GM18526 (cell line): ENCODE results near the gene PLA2G2D.

Source experiments
- POLR2A ChIP-seq: IDR thresholded peaks from 3 replicates; pipeline ENCODE4 v1.6.1; 2011; ENCODE audit not compliant: insufficient read length; ENCODE audit errors: extremely low read depth

PLA2G2D gene, protein sequence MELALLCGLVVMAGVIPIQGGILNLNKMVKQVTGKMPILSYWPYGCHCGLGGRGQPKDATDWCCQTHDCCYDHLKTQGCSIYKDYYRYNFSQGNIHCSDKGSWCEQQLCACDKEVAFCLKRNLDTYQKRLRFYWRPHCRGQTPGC

DNA sequence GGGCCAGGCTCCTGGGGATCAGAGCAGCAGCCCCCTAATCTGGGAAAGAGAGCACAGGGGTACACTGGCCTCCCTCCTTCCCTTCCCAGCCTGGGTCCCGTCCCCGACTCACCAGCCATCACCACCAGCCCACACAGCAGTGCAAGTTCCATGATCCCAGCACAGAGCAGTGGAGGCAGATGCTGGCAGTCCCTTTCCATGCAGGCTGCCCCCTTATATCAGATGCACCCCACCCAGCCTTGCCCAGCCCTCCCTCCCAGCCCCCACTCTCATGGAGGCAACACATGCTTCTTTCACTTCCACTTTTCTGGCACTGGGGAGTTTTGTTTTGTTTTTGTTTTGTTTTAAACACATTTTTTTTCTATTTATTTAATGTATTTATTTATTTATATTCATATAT lies at the start of gene PLA2G2D:
Gene PLA2G2D (minus strand): TSS at position 190 of the 400 bp plus-strand sequence. CDS start 38 bp downstream, at position 152.
- no peak for TF ChIP-seq POLR2A

DNA sequence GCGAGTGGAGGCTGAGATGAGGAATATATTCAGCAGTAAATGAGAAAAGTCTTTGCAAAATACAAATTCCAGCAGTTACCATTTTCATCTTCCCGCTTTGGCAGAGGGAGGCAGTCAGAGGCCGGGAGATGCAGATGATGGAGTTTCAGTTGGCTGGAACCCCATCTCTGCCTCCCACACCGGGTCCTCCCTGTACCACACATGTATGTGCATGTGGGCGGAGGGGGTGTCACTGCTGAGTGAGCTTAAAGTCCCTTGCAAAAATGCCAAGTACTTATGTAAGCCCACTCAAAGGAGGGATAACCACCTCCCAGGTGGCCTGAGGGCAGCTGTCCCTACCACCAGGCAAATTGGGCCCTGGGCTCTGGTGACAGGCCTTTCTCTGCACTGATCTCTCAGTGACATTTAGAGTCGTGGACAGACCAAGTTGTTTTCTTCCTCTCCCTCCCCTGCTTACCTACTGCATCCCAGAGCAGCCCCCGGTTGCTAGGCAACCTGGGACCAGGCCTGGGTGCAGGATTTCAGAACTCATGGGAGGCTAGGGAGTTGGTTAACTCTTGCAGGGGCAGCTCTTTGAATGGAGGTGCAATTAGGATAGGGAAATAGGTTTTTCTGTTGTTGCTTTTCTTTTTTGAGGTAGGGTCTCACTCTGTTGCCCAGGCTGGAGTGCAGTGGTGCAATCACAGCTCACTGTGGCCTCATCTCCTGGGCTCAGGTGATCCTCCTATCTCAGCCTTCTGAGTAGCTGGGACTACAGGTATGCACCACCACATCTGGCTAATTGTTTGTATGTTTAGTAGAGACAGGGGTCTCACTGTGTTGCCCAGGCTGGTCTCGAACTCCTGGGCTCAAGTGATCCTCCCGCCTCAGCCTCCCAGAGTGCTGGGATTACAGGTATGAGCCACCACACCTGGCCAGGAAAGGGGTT lies 49.5 kb upstream of the PLA2G2D start:
- no peak for TF ChIP-seq POLR2A

DNA sequence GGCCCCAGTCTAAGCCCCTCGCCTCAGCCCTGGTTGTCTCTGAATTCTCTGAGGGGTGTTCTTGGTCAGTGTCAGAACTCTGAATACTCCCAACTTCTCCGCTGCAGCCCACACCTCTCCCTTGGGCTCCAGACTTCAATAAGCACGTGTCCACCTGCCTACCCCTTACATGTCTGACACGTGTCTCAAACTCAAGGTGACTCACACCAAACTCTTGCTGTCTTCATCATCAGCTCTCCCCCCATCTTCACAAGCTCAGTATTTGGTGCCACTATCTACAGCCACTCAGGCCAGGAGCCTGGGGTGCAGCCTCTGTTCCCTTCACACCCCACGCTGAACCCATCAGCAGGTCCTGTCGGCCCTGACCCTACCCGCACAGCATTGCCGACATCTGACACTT lies 47.8 kb upstream of the PLA2G2D start:
- TF ChIP-seq POLR2A: no peak

DNA sequence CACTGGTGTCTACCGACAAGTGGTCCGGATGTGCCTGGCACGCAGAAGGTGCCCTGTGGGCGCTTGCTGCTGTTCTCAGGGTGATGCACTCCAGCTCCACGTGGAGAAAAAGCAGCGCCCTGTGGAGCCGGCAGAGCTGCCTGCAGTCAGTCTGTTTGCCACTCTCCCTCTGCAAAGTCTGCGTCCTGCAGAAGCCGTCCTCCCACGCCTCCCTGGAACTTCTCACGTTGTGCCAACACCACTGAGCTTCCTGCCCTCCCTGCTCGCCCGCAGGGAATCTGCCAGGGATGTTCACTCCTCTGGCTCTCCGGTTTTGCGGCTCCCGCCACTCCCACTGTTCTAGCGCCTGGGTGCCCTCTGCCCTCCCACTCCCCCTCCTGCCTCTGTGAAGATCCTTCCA lies 46.7 kb upstream of the PLA2G2D start:
- TF ChIP-seq POLR2A: no peak

DNA sequence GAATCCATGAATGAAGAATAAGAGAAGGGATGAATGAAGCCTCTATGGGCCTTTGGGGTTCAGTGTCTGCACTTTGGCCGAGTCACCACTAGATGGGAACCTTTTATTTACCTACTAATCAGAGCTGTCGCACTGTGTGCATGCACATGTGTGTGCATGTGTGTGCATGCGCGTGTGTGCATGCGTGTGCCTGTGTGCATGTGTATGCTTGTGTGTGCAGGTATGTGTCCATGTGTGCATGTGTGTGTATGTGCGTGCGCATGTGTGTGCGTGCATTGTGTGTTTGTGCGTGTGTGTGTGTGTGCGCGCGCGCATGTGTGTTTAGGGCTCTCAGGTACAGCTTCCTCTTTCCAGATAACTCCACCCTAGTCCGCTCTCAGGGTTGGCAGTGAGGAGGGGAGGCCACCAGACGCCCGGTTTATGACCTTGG lies 46.2 kb upstream of the PLA2G2D start:
- no peak for TF ChIP-seq POLR2A

DNA sequence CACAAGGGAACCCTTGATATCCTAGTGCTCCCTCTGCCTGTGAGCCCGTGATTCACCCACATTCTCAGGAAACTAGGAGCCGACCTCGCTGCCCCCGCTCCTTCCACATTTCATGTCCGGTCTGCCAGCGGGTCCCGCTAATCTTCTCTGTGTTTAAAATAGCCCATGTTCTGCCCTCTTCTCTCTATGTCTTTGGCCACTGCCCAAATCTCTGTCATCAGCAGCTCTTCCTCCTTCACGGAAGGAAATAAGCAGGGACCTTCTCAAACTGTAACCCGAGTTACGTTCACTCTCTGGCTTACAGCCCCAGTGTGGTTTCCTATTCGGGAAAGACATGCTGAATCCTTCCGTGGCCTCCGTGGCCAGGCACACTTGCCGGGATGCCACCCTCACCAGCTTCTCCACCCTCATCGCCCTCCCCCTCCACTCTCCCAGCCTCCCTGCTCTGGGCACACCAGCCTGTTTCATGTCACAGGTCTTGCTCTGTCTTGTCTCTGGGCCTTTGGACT lies 45.4 kb upstream of the PLA2G2D start:
- TF ChIP-seq POLR2A: no peak

DNA sequence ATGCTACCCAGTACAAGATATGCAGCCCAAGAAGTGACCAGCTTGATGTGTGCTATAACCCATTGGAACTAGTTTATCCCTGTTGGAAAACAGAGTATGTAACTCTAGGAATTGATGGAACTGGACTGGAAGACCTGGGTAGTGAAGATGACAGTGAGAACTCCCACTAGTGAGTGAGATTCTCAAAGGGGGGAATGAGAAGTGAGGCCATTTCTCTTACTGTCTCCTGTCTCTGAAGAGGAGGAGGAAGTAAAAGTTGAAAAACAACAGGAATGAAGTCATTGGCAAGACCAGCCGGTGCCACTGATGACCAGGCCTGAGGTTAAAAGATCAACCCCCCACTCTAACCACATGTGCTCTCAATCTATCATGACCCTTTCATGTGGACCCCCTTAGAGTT lies 40.7 kb upstream of the PLA2G2D start:
- no peak for TF ChIP-seq POLR2A

DNA sequence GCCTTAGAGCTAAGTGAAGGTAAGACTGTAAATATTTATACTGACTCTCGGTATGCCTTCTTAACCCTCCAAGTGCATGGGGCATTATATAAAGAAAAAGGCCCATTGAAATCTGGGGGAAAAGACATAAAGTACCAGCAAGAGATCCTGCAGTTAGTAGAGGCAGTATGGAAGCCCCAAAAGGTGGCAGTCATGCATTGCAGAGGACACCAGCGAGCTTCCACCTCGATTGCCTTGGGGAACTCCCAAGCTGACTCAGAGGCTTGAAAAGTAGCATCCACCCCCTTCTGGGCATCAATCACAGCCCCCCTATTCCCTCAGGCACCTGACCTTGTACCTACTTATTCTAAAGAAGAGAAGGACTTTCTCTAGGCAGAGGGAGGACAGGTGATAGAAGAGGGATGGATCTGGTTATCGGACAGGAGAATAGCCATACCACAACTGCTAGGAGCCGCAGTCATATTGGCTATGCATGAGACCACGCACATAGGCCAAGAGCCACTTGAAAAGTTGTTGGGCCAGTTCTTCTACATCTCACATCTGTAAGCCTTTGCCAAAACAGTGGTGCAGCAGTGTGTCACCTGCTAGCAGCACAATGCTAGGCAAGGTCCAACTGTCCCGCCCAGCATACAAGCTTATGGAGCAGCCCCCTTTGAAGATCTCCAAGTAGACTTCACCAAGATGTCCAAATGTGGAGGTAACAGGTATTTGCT lies 39.2 kb upstream of the PLA2G2D start:
- TF ChIP-seq POLR2A: no peak

DNA sequence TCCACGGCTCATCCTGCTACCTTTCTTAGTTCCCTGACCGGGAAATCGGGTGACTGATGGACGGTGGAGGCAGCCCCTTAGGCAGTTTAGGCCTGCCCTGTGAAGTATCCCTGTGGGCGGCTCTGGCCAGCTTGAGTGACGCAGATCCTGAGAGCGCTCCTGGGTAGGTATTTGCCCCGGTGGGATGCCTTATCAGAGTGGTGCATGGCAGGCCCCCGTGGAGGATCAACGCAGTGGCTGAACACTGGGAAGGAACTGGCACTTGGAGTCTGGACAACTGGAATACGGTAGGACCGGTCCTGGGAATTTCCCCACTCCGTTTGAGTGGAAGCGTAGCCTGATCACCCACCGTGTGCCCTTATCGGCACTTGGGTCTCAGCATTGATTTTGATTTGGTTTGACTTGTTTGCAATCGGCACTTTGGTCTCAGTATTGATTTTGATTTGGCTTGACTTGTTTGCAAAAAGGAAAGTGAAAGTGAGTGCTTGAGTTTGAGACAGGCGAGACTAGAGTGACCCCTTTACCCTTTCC lies 35.0 kb upstream of the PLA2G2D start:
- TF ChIP-seq POLR2A: no peak

DNA sequence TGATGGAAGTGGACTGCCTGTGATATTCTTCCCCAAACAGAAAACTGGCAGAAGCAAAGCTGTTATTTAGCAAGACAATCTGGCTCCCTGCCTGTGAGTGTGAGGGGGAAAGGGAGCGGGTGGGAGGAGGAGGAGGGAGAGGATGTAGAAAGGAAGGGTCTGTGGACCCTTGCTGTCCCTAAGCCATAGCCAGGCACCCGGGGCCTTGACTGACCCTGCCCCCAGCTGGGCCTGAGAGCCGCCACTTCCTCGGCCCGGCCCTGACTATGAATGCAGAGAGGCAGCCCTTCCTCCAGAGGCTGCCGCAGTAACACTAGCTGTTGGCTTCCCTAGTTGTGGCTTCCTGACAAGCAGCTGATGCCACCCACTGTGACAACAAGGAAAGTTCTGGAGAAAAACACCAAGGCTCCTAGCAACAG lies 33.7 kb upstream of the PLA2G2D start:
- TF ChIP-seq POLR2A: no peak

DNA sequence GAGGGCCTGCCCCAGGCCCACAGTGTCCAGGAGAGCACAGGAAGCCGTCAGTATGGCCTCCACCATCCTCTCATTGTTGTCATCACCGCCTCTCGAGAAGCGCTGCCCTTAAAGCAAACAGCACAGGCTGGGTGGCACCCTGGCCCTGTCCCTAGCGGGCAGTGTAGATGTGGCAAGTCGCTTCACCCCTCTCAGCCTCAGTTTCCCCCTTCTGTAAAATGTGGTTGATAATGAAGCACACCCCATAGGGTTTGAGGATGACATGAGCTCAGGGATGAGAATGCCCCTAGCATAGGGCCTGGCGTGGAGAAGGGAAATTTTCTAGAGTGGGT lies 33.2 kb upstream of the PLA2G2D start:
- no peak for TF ChIP-seq POLR2A

DNA sequence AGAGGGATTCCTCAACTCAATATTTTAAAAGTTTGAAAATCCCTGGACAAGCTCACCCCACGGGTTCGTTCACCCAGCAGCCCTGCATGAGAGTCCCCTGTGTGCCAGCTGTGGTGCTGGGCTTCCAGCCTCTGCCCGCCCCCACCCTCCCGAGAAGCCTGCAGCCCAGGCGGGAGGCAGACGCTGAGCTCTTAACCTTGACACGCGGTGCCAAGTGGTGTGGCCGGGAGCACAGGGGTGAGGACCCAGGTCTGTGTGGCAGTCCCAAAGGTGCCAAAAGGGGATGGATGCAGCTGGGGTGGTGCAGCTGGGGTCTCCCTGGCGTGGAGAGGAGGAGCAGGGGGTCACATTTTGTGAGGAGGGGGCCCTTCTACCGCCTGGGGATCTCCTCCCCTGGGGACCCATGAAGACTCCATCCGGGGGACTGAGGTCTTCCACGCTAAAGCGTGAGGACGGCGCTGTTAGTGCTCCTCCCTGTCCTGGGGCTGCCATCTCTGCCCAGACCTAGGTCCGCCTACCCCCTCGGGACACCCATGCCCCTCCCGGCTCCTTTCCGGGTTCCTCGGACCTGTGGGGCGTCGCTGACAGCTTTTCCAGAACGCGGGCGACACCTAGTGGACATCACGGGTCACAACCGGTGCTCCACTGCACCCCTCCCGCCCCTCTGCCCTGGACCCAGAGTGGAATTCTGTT lies 32.7 kb upstream of the PLA2G2D start:
- no peak for TF ChIP-seq POLR2A

DNA sequence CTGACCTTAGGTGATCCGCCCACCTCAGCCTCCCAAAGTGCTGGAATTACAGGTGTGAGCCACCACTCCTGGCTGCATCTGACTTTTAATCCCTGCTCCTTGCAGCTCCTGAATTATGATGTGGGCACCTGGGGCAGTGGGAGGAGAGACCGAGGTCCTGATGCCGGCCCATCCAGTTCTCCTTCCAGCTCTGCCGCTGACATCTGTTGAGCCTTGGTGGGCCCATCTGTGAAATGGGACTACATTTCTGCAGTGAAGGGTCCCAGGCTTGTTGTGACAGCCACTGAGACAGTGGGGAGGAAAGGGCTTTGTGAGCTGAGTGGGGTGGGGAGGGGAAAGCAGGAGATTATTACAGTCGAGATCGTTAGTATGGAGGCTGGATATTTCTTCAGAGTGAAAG lies 31.6 kb upstream of the PLA2G2D start:
- TF ChIP-seq POLR2A: no peak

DNA sequence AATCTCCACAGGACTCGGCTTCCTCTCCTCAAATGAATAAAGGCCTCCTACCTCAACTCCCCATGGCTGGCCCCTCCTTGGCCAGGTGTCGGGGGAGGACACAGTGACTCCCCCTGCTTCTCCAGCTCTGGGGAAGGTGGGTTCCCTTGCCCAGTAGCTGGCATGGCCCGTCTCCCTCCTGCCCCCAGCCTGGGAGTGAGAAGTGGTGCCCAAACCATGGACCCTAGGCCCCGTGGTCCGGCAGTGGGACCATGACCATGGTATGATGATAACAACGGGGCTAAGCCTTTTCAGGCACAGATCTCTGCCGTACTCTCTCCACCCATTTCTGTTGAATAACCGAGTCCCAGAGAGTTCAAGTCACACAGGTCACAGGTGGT lies 31.0 kb upstream of the PLA2G2D start:
- TF ChIP-seq POLR2A: no peak
